ENCODE data around the gene FADS3.

FADS3 gene

GRCh38 chr11:61834278-61835048 lies 56.9 kb downstream of the FADS3 start:
- peak; percentile 82 for DNase-seq (ENCODE audit: low spot score)

GRCh38 chr11:61833926-61834277 lies 57.4 kb downstream of the FADS3 start:
- no peak for DNase-seq (ENCODE audit: low spot score)

GRCh38 chr11:61833471-61833870 lies 57.9 kb downstream of the FADS3 start:
- no peak for DNase-seq (ENCODE audit: low spot score)

GRCh38 chr11:61832754-61833153 lies 58.6 kb downstream of the FADS3 start:
- no peak for DNase-seq (ENCODE audit: low spot score)

GRCh38 chr11:61832207-61832606 lies 59.1 kb downstream of the FADS3 start:
- DNase-seq (ENCODE audit: low spot score): no peak

GRCh38 chr11:61830237-61831105 lies 60.9 kb downstream of the FADS3 start:
- peak; percentile 70 for DNase-seq (ENCODE audit: low spot score)

GRCh38 chr11:61829806-61830205 lies 61.5 kb downstream of the FADS3 start:
- no peak for DNase-seq (ENCODE audit: low spot score)

- peak; percentile 50 for DNase-seq (ENCODE audit: low spot score)
These were observed 62.5 kb downstream of the FADS3 start for GRCh38 chr11:61828629-61829407.

GRCh38 chr11:61828379-61828628 lies 63.0 kb downstream of the FADS3 start:
- no peak for DNase-seq (ENCODE audit: low spot score)

GRCh38 chr11:61827571-61828378 lies 63.6 kb downstream of the FADS3 start, which contains the start of gene FADS2:
FADS2 (plus strand) TSS chr11:61828300; CDS start chr11:61828391, 91 bp downstream.
- peak; percentile 92 for DNase-seq (ENCODE audit: low spot score)

GRCh38 chr11:61826930-61827570 lies 64.3 kb downstream of the FADS3 start:
- no peak for DNase-seq (ENCODE audit: low spot score)

Data from hepatic stellate cell (primary cell).